DLD1 (cell line): ENCODE data around the gene PROX2.

Experiments used
- in situ Hi-C: cut with HindIII; loops from 2 replicates; pipeline ENCODE4 v1.10.0; 2017; ENCODE audit warnings: low sequenced_read_pairs

PROX2 gene, protein sequence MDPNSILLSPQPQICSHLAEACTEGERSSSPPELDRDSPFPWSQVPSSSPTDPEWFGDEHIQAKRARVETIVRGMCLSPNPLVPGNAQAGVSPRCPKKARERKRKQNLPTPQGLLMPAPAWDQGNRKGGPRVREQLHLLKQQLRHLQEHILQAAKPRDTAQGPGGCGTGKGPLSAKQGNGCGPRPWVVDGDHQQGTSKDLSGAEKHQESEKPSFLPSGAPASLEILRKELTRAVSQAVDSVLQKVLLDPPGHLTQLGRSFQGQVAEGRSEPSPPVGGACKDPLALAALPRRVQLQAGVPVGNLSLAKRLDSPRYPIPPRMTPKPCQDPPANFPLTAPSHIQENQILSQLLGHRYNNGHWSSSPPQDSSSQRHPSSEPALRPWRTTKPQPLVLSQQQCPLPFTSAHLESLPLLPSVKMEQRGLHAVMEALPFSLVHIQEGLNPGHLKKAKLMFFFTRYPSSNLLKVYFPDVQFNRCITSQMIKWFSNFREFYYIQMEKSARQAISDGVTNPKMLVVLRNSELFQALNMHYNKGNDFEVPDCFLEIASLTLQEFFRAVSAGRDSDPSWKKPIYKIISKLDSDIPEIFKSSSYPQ

DNA sequence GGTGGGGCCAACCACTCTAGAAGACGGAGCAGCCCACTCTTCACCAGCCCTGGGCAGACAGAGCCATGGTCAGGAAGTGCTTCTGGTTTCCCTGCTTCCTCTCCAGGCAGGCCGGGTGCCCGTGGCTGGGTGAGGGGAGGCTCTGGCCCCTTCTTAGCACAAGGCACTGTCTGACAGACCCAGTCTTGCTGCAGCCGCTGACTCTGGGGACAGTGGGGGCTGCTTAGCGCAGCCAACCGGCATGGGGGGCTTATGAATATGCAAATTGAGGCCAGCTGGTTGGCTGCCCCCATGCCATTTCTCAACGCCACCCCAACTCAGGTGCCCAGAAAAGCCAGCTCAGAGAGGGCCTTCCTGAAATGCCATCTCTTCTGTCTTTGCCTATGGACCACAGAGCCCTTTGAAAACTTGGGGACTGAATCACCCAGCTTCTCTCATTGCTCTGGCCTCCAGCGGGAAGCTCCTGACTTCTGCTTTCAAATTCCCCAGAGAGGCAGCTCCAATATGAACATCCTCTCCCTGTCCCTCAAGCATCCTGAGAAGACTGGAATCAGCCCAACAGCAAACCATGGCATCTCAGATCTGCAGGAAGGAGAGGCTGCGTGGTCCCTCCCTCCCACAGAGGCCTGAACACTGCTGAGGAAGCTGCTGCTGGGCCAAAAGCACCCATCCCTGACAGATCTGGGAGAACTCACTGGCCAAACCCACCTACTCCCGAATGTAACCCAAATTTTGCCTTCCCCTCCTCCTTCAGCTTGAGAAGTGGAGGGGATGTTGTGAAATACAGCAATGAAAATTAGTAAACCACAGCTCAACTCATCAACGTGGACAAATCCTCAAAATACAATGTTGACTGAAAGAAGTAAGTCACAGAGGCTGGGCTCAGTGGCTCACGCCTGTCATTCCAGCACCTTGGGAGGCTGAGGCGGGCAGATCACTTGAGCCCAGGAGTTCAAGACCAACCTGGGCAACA lies at the start of gene PROX2:
TSS of gene PROX2 (minus strand) at position 205 of the 973 bp plus-strand sequence. CDS start 12,311 bp downstream, outside the sequence.
- in situ Hi-C loops, result no loop called here

DNA sequence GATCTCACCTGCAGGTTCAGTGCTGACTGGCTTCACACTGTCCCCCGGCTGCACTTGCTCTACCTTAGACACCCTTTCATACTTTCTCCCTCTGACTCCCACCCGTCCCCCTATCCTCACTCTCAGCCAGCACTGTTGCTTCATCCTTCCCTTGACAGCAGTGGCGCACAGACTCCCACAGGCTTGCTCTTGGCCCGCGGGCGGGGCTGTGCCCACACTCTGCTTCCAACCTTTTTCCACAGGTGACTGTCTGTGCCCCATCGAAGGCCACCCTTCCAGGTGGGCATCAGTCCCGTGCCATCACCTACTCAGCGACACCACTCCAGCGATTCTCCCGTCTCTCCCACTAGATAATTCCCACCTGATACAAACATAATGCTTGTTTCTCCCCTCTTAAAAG lies 48.1 kb upstream of the PROX2 start:
- in situ Hi-C loops, result no loop called here

DNA sequence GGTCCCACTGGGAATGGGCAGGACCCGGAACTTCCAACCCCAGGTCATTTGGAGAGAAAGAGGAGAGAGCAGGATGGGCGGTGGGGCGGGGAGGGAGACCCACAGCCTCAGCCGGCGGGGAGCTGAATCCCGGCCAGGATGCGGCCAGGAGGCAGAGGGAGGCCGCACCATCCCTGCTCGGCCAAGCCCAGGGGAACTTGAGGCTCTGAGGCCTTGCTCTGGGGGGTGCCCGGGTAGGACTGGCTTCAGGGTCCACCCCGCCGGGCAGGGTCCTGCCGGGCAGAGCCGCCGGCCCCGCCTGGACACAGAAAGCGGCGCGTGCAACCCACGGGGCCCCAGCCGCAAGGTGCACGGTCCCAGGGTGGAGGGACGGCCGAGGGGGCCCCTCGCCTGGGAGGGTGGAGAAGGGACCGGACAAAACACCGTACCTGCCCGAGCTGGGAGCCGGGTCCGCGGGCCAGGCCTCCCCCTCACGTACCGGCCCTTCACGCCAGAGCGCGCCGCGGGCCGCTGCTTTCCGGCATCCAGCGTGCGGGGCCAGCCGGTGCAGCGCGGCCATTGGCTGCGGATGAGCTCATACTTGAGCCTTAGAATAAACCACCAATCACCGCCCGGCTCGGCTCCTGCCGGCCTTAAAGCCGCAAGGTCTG lies 46.9 kb upstream of the PROX2 start, which contains the start of gene RPS6KL1:
TSS of gene RPS6KL1 (minus strand) at position 509 of the 650 bp plus-strand sequence. CDS start 1,719 bp downstream, outside the sequence.
- in situ Hi-C loops, result no loop called here

DNA sequence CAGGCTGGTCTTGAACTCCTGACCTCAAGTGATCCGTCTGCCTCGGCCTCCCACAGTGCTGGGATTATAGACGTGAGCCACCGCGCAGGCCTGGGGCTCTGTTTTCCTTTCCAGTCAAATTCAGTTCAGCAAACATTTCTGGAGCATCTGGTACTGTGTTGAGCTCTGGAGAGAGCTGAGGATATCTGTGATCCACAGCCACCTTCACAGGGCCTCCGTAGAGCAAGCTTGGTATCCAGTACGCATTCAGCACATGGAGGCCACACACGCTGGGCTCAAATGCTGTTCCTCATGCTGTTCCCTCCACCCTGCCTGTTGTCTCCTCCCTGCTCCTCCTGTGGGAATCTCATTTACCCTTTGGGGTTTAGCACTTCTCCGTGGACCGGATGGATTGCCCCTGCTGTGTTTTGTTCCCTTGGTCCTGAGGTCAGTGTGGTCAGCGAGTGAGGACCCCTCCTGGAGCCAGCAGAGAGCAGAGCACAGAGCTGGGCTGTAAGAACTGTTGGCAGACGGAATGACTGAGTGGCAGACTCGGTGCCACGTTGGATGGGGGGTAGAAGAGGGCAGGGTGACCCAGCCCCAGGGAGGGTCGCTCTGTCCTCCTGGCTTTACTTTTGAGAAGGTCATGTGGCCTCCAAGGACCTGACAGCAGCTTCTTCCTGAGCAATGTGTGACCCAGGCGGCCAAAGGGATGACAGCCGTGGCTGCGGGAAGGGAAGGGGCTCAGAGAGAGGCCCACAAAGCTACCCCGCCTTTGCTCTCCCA lies 46.2 kb upstream of the PROX2 start:
- in situ Hi-C loops, result no loop called here

DNA sequence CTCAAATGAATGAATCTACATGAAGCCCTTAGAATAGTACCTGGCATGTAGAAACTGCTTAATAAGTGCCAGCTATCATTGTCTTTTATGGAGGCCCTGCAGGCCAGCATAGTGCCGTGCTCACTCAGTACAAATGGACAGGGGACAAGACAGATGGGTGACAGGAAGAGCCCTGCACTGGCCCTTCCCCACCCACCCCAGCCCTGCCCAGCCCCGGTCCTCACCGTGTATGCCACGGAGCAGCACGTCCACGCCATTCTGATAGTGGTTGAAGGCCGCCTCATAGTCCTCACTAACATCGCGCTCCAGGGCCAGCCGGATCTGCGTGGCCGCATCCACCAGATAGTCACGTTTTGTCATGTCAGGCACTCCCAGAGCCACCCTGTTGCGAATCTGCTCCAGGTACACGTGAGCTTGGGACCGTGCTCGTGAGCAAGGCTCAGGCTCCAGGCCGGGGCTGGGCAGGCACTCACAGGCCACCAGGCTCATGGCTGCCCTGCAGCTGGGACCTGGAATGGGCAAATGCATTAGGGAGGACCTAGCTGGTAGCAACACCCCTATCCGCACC lies 45.2 kb upstream of the PROX2 start:
- in situ Hi-C loops, result no loop called here

DNA sequence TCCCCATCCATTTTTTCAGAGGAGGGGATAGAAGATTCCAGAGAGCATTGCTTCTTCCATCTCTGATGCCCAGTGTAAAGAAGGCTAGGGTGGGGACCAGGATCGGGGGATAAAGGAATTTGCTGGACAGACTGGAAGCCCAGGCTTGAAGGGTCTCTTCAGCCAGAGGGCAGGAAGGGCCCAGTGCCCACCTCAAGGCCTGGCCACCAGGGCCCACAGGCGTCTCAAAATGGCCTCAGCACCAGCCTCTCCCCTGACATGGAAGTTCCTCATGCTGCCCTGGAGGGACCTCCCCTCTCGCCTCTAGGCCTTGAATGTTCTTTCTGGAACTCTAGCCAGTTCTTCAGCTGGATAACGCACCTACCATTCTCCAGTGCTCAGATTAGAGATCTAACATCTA lies 44.3 kb upstream of the PROX2 start:
- in situ Hi-C loops, result no loop called here

DNA sequence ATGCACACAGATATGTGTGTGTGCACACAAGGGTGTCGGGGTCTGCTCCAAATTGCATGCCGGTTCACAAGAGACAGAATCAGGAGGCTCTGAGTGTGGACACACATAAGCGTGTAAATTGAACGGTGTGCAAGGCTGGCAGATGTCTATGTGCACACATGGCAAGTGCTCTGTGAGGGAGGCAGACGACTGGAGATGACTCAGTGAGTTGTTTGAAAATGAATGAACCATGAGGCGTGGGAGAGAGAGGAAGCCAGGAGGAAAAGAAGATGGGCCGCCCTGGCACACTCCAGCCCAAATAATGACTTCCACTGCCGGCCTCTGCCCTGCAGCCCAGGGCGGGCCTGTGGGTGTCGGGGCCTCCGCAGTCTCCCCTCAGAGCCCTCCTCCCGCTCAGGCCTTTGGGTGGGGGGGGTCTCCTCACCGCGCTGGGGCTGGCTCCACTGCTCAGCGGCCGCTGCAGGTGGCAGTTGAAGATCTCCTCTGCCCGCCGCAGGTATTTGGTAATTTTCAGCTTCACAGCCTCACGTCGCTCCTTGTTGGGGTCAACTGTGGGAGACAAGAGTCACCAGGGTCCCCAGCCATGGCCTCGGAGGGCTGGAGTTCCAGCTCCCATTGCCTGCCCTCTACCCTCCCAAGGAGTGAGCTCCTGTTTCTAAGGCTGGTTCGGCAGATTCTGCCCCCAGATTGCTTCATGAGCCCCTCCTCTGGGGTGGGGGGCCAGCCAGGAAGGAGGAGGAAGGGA lies 43.6 kb upstream of the PROX2 start:
- in situ Hi-C loops, result no loop called here

DNA sequence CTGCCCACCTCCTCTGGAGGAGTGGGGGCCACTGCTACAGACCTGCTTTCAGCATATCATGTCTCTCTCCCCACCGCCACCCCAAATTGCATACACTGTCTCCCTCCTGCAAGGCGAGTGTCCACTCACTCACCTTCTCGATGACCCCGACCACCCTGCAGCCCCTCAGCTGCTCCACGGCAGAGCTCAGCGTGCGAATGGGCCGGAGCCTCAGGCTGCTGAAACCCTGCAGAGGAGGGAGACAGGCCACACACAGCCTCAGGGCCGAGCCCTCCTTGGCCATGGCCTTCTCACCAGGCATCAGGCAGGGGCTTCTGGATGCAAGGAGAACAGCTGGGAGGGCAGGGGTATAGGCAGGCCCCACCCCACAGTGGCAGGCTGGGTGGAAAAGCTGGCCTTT lies 42.4 kb upstream of the PROX2 start:
- in situ Hi-C loops, result no loop called here

DNA sequence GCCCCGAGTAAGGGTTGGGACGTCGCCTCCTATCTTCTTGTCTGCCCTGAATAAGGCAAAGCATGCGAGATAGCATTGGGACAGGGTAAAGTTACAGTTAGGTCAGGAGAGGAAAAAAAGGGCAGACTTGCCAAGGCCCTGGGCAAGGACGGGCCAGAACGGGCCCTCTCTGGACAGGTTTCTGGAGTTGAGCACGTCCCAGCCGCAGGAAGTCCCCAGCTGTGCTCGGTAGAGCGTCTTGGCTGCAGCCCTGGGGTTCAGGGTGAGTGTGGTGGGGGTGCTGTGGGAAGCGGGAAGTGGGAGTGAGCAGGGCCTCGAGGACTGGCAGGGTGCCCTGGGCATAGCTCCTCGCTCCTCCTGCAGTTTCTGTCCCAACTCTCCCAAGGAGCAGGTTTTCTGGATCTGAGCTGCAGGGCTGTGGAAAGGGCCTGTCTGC lies 41.7 kb upstream of the PROX2 start:
- in situ Hi-C loops, result no loop called here

DNA sequence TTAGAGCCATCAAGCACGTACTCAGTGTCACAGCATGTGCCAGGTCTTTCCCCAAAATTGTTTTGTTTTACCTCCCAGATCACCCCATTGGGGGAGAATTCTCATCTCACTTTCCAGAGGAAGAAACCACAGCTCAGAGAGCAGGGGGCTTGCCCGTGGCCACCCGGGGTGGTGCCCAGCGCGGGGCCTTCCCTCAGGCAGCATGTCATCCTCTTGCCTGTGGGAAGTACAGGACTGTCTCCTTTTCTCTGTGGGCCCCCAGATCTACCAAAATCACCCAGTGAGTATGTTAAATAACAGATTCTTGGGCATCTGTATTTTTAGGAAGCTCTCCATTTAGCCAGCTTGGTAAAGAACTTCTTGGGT lies 41.2 kb upstream of the PROX2 start:
- in situ Hi-C loops, result no loop called here

DNA sequence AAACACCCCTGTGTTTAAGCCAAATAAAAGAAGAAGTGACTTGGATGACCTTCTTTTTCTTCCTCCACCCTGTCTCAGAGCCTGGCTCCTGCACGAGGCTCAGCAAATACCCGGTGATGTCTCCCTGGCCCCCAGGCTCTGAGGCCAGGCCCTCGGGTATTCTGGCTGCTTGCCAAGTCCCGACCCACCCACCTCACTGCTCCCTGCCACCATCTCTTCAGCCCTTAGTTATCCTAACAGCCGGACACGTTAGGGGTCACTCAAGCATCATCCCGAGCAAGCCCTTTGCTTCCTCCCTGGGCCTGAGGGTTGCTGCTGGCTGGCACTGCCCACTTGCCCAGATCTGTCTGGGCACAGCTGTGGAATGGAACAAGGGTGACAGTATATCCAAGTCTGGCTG lies 39.9 kb upstream of the PROX2 start:
- in situ Hi-C loops, result no loop called here

DNA sequence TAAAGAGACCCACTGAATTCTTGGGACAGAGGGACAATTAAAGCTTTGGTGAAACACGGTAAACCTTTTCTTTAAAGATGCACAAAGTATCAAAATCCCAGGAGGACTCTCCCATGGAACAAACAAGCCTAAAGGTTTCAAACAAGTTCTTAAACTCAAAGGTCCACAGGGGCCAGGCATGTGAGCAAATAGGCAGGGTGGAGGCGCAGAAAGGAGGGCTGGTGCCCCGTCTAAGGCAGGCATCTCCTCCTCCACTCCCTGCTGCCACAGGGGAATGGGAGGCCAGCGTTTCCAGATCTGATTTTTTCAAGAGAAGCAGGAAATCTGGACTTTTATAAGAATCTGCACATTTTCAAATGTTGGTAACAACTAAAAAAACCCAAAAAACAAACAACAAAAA lies 39.5 kb upstream of the PROX2 start:
- in situ Hi-C loops, result no loop called here

DNA sequence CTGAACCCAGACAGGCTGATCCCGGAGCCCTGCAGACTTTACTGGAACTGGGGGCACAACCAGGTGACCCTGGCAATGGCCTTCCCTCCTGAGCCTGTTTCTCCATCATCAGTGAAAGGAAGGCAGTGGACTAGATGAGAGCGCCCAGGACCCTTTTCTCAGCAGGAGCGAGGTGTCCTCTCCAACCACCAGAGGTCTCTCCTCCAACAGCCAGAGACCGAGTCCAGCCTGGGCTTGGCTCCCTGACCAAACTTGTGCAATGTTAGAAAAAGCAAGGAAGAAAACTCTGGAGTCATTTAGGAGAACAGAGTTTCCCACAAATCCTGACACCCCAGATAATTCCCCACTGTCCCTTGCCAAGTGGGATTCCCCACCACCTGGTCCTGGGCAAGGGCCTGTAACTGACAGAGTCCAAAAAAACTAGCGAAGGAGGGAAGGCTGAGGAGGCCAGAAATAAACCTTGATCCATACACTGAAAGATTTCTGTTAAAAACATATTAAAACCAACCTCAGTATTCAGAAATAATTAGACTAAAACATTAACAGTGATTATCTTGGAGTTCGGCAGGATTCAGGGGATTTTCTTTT lies 38.1 kb upstream of the PROX2 start:
- in situ Hi-C loops, result no loop called here

DNA sequence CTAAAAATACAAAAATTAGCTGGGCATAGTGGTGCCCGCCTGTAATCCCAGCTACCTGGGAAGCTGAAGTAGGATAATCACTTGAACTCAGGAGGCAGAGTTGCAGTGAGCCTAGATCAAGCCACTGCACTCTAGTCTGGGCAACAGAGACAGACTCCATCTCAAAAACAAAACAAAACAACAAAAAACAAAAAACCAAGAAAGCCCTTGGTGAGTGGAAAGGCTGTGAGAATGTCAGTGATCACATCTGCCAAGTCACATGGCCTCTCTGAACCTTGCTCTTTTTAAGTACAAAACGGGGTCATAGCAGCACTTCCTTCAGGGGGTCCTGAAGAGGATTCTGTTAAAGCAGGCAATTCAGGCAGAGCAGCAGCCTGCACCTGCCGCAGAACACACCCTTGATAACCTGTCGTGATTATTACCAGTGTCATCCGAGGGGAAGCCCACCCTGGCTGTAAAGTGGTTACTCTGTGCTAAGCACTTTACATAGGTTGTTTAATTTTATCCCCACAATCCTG lies 37.5 kb upstream of the PROX2 start:
- in situ Hi-C loops, result no loop called here

DNA sequence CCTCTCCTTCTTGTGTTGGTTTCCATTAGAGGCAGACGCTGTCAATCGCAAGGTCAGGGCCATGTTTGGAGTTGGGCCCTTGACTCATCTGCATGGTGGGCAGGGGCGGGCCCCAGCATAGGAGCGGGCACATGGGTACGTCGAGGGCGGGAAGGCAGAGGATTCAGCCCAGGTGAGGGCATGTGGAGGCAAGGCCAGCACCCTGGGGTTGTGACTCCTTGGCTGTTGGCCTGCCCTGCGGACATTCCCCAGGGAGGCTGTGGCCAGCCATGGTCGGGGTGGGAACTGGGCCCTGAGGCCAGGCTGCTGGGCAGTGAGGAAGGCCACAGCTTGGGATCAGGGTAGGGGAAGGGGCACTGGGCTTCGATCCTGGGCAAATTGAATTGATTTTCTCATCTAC lies 36.9 kb upstream of the PROX2 start:
- in situ Hi-C loops, result no loop called here

DNA sequence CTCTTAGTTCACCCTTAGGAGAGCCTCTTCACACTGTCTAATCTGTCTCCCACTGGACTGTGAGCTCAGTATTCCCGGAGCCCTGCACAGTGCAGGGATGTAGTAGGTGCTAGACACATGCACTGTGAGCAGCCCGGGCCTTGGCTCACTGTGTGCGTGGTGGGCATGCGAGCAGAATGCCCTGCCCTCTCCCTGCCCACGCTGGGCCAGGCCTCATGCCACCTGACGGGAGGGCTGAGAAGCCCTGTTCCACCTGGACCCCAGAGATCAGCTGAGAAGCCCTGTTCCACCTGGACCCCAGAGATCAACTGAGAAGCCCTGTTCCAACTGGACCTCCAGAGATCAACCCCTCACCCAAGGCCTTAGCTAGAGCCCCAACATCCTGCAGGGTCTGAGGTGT lies 36.2 kb upstream of the PROX2 start:
- in situ Hi-C loops, result no loop called here

DNA sequence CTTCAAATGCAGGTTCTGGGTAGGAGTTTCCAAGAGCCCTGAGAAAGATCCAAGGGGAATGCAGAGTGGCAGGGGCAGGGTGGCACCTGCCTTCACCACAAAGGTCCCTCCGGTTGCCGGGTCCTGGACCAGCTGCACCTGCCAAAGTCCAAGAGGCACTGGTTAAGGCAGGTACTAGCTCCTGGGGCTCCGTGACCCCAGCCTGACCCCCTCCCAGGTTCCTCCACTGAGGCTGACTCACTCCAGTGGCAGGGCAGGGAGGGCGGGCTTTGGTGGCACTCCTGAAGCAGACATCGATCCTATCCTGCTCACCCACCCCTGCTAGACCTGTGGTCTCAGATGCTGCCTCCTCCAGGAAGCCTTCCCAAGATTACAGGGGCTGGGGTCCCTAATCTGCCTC lies 35.8 kb upstream of the PROX2 start:
- in situ Hi-C loops, result no loop called here

DNA sequence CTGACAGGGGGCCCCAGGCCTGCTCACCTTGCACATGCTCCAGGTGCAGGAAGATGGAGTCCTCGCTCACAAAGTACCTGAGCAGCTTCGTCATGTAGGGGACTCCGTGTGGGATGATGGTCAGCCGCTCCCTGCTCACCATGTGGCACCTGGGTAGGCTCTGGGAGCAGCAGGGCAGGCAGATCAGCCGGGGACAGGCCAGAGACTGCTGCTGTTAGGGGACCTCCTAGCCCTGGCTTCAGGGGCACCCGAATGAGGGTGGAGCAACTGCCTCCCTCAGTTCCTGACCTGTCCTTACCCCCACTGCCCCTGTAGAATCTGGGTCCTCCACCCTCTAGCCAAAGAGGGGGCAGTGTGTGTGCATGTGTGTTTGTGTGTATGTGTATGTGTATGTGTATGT lies 35.3 kb upstream of the PROX2 start:
- in situ Hi-C loops, result no loop called here
